Medulla oblongata (tissue), 1 donor: ENCODE results near the gene GALNT6.

Experiments used
- DNase-seq: peaks from one replicate; pipeline ENCODE4 v3.0.0-alpha.2; 2015; ENCODE audit errors: extremely low spot score

GALNT6 gene

DNA sequence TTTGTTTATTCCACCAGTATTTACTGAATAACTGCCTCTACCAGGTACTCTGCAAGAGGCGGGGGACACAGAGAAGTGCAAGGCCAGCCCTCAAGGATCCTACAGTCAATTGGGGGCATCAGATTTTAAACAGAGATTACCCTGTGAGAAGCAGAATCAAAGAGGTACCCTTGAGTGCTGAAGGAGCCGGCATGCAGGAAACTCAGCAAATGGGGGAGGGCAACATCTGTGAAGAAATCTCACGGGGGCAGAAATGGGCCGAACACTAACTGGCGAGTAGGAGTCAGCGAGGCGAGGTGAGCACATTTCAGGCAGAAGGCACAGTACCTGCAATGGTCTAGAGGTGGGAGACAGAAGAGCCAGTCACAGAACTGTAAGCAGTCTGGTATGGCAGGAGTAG lies 9.0 kb downstream of the GALNT6 start:
- no peak for DNase-seq

GRCh38 chr12:51381226-51382079 lies 9.8 kb downstream of the GALNT6 start:
- DNase-seq = no peak

DNA sequence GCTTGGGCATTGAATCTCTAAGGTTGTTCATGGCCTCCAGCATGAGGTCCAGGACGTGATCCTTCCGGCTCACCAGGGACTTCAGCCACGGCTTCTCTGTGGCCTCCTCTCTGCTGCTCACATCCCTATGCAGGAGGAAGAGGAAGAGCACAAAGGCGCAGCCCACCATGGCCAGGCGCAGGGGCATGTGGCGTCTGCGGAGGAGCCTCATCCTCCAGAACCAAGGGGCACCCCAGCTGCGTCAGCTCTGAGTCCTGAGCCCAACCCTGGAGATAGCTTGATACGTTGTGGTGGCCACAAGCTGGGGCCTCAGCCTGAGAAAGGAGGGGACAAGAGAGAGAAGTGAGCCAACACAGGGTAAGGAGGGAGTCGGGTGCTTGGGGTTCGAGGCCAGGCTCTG lies 11.6 kb downstream of the GALNT6 start:
- no peak for DNase-seq

GRCh38 chr12:51378749-51379148 lies 12.5 kb downstream of the GALNT6 start:
- DNase-seq = no peak

- no peak for DNase-seq
Measured at GRCh38 chr12:51377099-51377984, 13.9 kb downstream of the GALNT6 start.

GRCh38 chr12:51374856-51375255 lies 16.4 kb downstream of the GALNT6 start:
- DNase-seq = no peak

DNA sequence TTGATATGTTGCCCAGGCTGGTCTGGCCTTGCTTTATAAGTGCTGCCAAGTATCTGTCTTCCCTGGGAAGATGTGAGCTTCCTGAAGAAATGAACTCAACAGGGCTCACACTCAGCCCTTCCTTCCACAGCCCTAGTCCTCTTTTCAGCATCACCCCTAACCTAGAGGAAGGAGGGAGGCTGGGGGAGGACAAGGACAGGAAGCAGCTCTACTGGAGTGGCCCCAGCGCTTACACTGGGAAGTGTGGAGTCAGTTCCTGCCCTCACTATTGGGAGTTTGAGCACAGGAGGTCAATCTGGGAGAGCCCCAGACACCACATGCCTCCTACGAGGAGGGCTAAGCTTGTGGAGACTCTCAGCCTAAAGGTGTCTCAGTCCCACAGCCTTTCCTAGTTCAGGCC lies 16.8 kb downstream of the GALNT6 start:
- DNase-seq = no peak

DNA sequence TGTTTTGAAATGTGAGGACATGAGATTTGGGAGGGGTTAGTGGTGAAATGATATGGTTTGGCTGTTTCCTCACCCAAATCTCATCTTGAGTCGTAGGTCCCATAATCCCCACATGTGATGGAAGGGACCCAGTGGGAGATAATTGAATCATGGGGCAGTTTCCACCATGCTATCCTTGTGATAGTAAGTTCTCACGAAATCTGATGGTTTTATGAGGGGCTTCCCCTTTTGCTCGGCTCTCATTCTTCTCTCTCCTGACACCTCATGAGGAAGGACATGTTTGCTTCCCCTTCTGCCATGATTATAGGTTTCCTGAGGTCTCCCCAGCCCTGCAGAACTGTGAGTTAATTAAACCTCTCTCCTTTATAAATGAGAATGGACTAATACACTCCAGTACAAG lies 18.0 kb downstream of the GALNT6 start:
- no peak for DNase-seq

DNA sequence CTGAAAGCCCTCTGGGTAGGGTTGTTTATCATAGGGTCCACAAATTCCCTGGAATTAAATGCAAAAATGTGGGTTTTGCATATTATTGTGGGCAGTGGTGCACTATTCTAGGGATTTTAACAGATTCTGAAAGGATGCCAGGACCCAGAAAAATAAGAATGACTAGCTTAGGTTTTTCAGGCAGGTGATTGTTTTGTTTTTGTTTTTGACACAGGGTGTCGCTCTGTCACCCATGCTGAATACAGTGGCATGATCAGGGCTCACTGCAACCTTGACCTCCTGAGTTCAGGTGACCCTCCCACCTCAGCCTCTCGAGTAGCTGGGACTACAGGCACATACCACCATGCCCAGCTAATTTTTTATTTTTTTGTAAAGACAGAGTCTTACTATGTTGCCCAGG lies 19.2 kb downstream of the GALNT6 start:
- DNase-seq = no peak

DNA sequence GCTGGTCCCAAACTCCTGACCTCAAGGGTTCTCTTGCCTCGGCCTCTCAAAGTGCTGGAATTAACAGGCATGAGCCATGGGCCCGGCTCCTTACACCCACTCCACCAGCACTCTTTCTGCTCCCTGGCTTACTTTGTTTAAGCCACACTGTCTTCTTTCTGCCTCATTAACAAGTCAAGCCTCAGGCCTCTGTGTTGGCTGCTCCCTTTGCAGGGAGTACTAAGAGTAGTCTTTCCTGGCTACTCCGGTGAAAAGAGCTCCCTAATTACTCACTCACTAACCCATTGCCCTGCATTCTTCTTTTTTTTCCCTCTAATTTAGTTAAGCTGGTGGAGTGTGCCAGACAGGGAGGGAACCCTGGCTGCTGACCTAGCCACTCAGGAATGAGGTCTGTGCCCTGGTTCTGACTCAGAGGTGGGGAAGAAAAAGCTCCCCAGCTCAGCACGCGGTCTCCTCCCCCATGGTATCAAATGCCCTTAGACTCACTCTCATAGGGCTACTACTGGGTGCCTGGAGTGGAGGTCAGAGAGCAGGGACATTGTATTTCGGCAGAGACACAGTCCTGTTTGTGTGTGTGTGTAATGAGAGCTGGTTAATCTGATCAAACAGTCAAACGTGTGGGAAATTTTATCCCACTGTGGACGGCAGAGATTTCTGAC lies 19.8 kb downstream of the GALNT6 start:
- peak; percentile 61 for DNase-seq

- no peak for DNase-seq
Measured at GRCh38 chr12:51370667-51371066, 20.5 kb downstream of the GALNT6 start.

- no peak for DNase-seq
Measured at GRCh38 chr12:51369581-51369980, 21.6 kb downstream of the GALNT6 start.

DNA sequence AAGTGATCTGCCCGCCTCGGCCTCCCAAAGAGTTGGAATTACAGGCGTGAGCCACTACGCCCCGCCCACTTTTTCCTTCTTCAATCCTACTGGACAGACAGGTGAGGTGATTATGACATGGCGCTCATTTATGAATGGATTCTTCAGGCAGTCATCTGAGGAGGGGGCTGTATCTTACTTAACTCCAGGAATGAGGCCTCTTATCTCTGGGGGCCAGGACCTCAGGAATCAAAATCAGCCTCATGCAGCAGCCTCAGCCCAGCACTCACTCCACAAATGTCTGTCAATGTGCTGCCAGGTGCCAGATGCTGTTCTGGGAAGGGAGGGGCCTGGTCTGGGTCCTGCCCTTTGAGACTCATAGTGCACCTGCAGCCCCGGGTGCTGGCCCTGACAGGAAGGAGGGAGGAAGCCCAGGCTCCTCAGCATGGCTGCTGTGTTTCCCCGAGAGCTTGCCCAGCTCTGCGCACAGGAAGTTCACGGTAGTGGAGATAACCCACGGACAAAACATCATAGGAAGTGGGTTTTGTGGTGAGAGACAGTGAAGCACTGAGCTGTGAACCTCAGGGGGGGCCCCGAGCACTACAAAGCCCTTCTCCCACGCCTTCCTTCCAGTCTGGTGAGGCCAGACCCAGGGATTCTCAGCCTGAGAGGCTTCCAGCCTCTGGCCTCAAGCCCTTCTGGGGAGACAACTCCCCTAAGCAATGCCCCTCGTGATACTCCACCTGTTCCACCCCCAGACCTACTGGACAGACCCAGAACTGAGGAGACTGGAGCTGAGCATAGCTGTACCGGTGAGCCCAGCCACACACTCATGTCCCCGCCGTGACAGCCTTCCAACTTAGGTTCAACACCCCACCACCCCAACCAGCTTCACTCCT lies 22.3 kb downstream of the GALNT6 start:
- peak; percentile 56 for DNase-seq

GRCh38 chr12:51365276-51365675 lies 25.9 kb downstream of the GALNT6 start:
- DNase-seq = no peak

- DNase-seq = no peak
Measured at GRCh38 chr12:51364001-51364400, 27.2 kb downstream of the GALNT6 start.

GRCh38 chr12:51362747-51363342 lies 28.4 kb downstream of the GALNT6 start:
- no peak for DNase-seq

GRCh38 chr12:51362307-51362706 lies 28.9 kb downstream of the GALNT6 start:
- peak; percentile 93 for DNase-seq

DNA sequence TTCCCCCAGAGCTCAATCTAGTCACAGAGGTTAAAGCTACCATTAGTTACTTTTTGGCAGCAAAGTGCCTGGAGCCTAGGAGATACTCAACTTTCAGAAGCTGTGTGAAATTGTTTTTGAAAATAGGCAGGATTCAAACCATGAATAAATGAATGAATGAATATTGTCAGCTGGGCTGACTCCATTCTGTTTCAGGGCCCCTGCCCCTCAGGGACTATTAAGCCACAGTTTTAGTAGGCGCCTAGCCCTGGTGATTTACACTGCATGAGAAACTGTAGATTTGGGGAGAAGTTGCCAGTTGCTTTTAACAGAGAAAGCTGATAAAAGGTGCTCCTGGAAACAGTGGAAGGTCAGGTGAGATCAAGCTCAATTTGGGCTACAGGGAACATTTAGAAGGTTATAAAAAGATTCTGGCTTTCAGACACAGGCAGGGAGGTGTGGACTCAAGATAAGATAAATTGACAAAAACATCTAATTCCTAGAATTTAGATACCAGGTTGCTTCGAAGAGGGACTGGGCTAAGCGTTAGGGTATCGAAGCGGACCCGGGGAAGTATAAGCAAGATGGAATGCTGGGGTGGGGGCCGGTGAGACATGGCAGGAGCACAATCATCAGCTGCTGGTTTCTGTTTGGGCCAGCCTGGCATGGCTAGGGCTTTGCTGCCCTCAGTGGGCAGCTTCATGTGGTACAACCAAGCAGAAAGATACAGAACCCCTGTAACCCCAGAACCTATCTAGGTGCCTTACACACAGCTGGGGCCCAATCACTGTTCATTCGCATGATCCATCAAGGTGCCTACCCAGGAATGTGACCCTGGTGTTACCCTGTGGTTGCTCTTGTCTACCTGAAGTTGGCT lies 29.8 kb downstream of the GALNT6 start:
- no peak for DNase-seq

DNA sequence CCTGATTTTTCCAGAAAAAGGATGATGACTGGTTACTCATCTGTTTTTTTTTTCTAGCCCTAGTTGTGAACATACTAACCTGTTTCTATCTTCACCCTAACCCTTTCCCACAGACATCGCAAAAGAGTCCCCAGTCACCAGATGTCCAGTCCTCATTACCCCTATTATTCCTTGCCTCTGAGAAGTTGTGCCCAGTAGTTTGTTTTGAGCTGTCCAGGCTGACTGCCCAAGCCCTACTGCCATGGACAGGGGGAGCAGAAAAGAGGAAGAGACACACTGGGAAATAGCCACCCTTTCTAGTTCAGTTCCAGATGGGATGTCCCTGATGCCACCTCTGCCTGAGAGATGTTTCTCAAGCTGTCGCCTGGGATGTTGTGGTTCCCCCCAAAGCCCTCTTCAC lies 30.9 kb downstream of the GALNT6 start:
- peak; percentile 32 for DNase-seq

DNA sequence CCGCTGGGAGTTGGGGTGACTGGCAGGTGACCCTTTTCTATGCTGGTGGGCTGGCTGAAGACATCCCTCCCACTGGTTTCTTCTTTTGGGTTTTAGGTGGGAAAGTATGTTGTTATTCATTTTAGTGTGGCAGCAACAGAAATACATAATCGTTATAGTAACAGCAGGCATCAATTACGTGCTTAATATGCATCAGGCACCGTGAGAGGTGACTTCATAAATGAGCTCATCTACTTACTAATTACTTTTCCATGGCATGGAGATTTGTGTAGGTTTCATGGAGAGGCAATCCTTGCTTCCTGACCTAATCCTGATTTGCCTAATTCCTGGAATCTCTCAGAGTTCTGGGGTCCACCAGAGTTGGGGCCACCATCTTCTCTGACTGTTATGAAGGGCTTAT lies 31.4 kb downstream of the GALNT6 start:
- DNase-seq = no peak
